Caco-2 (cell line): ENCODE measurements around the gene ARHGAP24. TPM values are rescaled to one million over a fixed set of nuclear protein-coding genes. Genes with fewer than 3 reads are reported as not detected.

ENCODE experiments used
- BruUV-seq: library from RNA; stranded (reverse); fragments of 400-500 nt; replicated peaks from 2 replicates; lab custom pipeline; 2021; lab: Mats Ljungman, UMichigan
- CTCF ChIA-PET: fragments of 300-600 bp; sonication (Branson Sonifier 250); formaldehyde crosslinking; loops from one replicate; lab custom pipeline; 2022; ENCODE audit warnings: antibody characterized with exemption; lab: Charles Lee
- POLR2A ChIA-PET: fragments of 300-600 bp; sonication (Branson Sonifier 250); formaldehyde crosslinking; loops from one replicate; lab custom pipeline; 2022; ENCODE audit warnings: antibody characterized with exemption; lab: Charles Lee
- DNase-seq, 2 experiments: peaks; one replicate each; pipeline versions ENCODE4 v3.0.0 to v3.0.0-alpha.2; 2020 to 2022
- H3K27me3 ChIP-seq: replicated peaks from 2 replicates; pipeline ENCODE4 v1.6.0; 2011; ENCODE audit warnings: low read length; ENCODE audit not compliant: control insufficient read depth, insufficient read depth
- H3K36me3 ChIP-seq: 2 replicates; pipeline ENCODE4 v1.5.1; 2011; ENCODE audit warnings: low read length; ENCODE audit not compliant: control insufficient read depth, insufficient read depth
- H3K4me1 ChIP-seq: fragments of 250-450 bp; sonication (Bioruptor Pico); 2 replicates; pipeline ENCODE4 v1.5.1; 2020; ENCODE audit warnings: mild to moderate bottlenecking
- H3K4me3 ChIP-seq: 2 replicates; pipeline ENCODE4 v1.5.1; 2011; ENCODE audit warnings: low read depth, mild to moderate bottlenecking, control low read depth, low read length
- H3K9me3 ChIP-seq: fragments of 250-450 bp; sonication (Bioruptor Pico); 2 replicates; pipeline ENCODE4 v1.5.1; 2020; ENCODE audit warnings: mild to moderate bottlenecking, moderate library complexity
- H3K27ac Mint-ChIP-seq: one replicate; pipeline ENCODE4 v1.8.0; 2022; ENCODE audit warnings: mixed read lengths; ENCODE audit not compliant: unreplicated experiment
- H3K27me3 Mint-ChIP-seq: one replicate; pipeline ENCODE4 v1.8.0; 2022; ENCODE audit warnings: mixed read lengths; ENCODE audit not compliant: insufficient read depth, unreplicated experiment
- H3K36me3 Mint-ChIP-seq: one replicate; pipeline ENCODE4 v1.8.0; 2022; ENCODE audit warnings: mild to moderate bottlenecking, mixed read lengths; ENCODE audit not compliant: insufficient read depth, unreplicated experiment
- H3K4me1 Mint-ChIP-seq: one replicate; pipeline ENCODE4 v1.8.0; 2022; ENCODE audit warnings: low read depth, mixed read lengths; ENCODE audit not compliant: unreplicated experiment
- H3K4me3 Mint-ChIP-seq: one replicate; pipeline ENCODE4 v1.8.0; 2022; ENCODE audit warnings: mild to moderate bottlenecking, moderate library complexity, mixed read lengths; ENCODE audit not compliant: unreplicated experiment
- H3K9me3 Mint-ChIP-seq: one replicate; pipeline ENCODE4 v1.8.0; 2022; ENCODE audit warnings: mixed read lengths; ENCODE audit not compliant: unreplicated experiment
- CTCF ChIP-seq, 2 experiments: fragments of 200-600 bp in 1 of 2; IDR thresholded peaks; 1 replicate in 1 of 2; 2 replicates in 1 of 2; pipeline versions ENCODE4 v1.5.1 to v1.8.0; 2011 to 2022; ENCODE audit warnings: antibody characterized with exemption in 1 of 2, control low read depth in 1 of 2, inconsistent platforms in 1 of 2, low read depth in 1 of 2, low read length in 1 of 2, mild to moderate bottlenecking in 1 of 2, moderate library complexity in 1 of 2; ENCODE audit not compliant: insufficient read depth in 1 of 2, severe bottlenecking in 1 of 2, unreplicated experiment in 1 of 2
- intact Hi-C: fragments of 100-400 bp; cut with micrococcal nuclease; formaldehyde crosslinking; loops from one replicate; pipeline ENCODE4 v1.10.0; 2022; ENCODE audit not compliant: unreplicated experiment
- total RNA-seq: library from RNA; stranded (reverse); gene quantifications from 2 replicates; pipeline ENCODE4 v1.2.3, GENCODE V29; 2022

ARHGAP24 gene
- total RNA-seq, 1 experiment from 2014 or later: 2.8 TPM

GRCh38 chr4:85448906-85449890 lies 25.8 kb upstream of the ARHGAP24 start:
- Histone ChIP-seq H3K4me3 (no peak overlapping the region), H3K9me3 (no peaks in the 10 kb centered on the region), H3K4me1 (no peaks in the 10 kb centered on the region), H3K27me3 (no peaks in the 10 kb centered on the region), H3K36me3 (no peaks in the 10 kb centered on the region)
- BruUV-seq: no TSS peak
- no peak for TF ChIP-seq CTCF (IDR thresholded peaks at IDR 0.05; ENCODE audit: insufficient read depth in 1 of 2, low read depth in 1 of 2, low read length in 1 of 2, severe bottlenecking in 1 of 2, unreplicated experiment in 1 of 2)
- POLR2A ChIA-PET: no interaction called here
- Mint-ChIP-seq H3K4me1 (no peaks in the 10 kb centered on the region), H3K27ac (no peak overlapping the region), H3K36me3 (no peaks in the 10 kb centered on the region), H3K27me3 (peaks cover 3% of the 10 kb centered on the region), H3K4me3 (no peak overlapping the region), H3K9me3 (no peaks in the 10 kb centered on the region)
- DNase-seq: no peak
- CTCF ChIA-PET: no interaction called here
- intact Hi-C loops: no loop called here

- H3K36me3 ChIP-seq: no peaks in the 10 kb centered on the region
- no peak for DNase-seq
- Mint-ChIP-seq H3K27ac (no peak overlapping the region), H3K36me3 (no peaks in the 10 kb centered on the region), H3K4me1 (peaks cover 9% of the 10 kb centered on the region), H3K4me3 (no peak overlapping the region), H3K27me3 (peaks cover 3% of the 10 kb centered on the region), H3K9me3 (no peaks in the 10 kb centered on the region)
- no peak for TF ChIP-seq CTCF (IDR thresholded peaks at IDR 0.05; ENCODE audit: insufficient read depth in 1 of 2, low read depth in 1 of 2, low read length in 1 of 2, severe bottlenecking in 1 of 2, unreplicated experiment in 1 of 2)
- ChIA-PET POLR2A (no interaction called here), CTCF (no interaction called here)
- H3K4me1 ChIP-seq: 0 out of 2 replicates have a peak, but pooled peaks cover 3% of the 10 kb centered on the region
- no peaks in the 10 kb centered on the region for H3K9me3 ChIP-seq
- no peak overlapping the region for H3K4me3 ChIP-seq
- no TSS peak for BruUV-seq
- no peaks in the 10 kb centered on the region for H3K27me3 ChIP-seq
- intact Hi-C loops: no loop called here
These were observed 22.8 kb upstream of the ARHGAP24 start for GRCh38 chr4:85452058-85452731.

- Mint-ChIP-seq H3K27me3 (no peaks in the 10 kb centered on the region), H3K4me1 (peaks cover 18% of the 10 kb centered on the region), H3K4me3 (no peak overlapping the region), H3K9me3 (peaks cover 5% of the 10 kb centered on the region), H3K27ac (no peak overlapping the region), H3K36me3 (no peaks in the 10 kb centered on the region)
- H3K9me3 ChIP-seq: no peaks in the 10 kb centered on the region
- no peak overlapping the region for H3K4me3 ChIP-seq
- no peak for DNase-seq
- peaks cover 16% of the 10 kb centered on the region for H3K4me1 ChIP-seq
- ChIA-PET CTCF (no interaction called here), POLR2A (no interaction called here)
- H3K36me3 ChIP-seq: no peaks in the 10 kb centered on the region; the same call in 1 of the 2 replicates
- TF ChIP-seq CTCF (IDR thresholded peaks at IDR 0.05; ENCODE audit: insufficient read depth in 1 of 2, low read depth in 1 of 2, low read length in 1 of 2, severe bottlenecking in 1 of 2, unreplicated experiment in 1 of 2): no peak
- H3K27me3 ChIP-seq: no peaks in the 10 kb centered on the region
- no TSS peak for BruUV-seq
- intact Hi-C loops: no loop called here
These were observed 19.0 kb upstream of the ARHGAP24 start for GRCh38 chr4:85455942-85456341.
